GM19328 (cell line): ENCODE results near the gene C12orf57.
"Not testable (repeated sequence)": the region's sequence is repeated elsewhere in the genome, so short reads cannot be mapped to it uniquely, and the experiment has no call there.

Experiments
- ATAC-seq: cut with Tn5 transposase; IDR thresholded peaks from one replicate; pipeline ENCODE4 v1.9.1; 2021; ENCODE audit warnings: mild to moderate bottlenecking, moderate library complexity; ENCODE audit not compliant: unreplicated experiment

Gene C12orf57, protein sequence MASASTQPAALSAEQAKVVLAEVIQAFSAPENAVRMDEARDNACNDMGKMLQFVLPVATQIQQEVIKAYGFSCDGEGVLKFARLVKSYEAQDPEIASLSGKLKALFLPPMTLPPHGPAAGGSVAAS

DNA sequence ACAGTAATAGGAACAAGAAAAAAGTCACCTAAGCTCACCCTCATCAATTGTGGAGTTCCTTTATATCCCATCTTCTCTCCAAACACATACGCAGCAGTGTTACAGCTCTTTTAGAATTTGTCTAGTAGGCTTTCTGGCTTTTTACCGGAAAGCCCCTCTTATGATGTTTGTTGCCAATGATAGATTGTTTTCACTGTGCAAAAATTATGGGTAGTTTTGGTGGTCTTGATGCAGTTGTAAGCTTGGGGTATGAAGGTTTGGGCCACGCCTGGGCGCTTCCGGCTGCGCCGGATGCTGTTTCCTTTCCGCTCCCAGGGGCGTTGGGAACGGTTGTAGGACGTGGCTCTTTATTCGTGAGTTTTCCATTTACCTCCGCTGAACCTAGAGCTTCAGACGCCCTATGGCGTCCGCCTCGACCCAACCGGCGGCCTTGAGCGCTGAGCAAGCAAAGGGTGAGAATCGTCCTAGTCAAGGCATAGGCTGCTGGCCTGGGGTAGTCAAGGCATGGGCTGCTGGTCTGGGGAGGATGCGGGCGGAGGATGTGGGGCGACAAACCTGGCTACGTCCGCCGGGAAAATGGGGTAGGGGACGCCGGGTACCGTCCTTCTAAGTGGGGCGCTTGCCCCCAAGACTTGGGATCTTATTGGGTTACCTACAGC lies at the start of gene C12orf57, which contains the start of gene RNU7-1:
Gene C12orf57 (plus strand): TSS at position 301 of the 659 bp plus-strand sequence. CDS start 100 bp downstream, at position 401.
Gene RNU7-1 (plus strand): TSS at position 95 of the 659 bp plus-strand sequence.
- peak; percentile 29 for ATAC-seq

DNA sequence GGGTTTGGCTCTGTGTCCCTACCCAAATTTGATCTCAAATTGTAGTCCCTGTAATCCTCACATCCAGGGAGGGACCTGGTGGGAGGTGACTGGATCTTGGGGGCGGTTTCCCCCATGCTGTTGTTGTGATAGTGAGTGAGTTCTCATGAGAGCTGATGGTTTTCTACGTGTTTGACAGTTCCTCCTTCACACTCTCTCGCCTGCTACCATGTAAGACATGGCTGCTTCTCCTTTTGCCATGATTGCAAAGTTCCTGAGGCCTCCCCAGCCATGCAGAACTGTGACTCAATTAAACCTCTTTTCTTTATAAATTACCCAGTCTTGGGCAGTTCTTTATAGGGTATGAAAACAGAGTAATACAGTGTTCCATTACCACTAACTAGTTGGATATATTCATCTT lies 49.5 kb upstream of the C12orf57 start:
- no peak for ATAC-seq

DNA sequence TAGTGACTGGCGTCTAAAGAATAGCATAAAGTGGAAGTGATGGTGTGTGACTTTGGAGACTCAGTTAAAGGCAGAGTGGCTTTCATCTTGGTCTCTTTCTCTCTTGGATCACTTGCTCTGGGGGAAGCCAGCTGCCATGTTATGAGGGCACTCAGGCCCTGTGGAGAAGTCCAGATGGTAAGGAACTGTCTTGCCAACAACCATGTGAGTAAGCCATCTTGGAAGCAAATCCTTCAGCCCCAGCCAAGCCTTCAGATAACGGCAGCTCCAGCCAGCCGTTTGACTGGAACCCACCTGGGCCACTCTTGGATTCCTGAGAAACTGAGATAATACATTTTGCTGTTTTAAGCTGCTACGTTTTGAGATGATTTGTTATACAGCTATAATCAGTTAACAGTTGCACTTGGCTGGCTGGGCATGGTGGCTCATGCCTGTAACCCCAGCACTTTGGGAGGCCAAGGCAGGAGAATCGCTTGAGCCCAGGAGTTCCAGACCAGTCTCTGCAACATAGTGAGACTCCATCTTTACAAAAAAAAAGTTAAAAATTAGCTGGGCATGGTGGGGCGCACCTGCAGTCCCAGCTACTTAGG lies 46.9 kb upstream of the C12orf57 start:
- no peak for ATAC-seq

DNA sequence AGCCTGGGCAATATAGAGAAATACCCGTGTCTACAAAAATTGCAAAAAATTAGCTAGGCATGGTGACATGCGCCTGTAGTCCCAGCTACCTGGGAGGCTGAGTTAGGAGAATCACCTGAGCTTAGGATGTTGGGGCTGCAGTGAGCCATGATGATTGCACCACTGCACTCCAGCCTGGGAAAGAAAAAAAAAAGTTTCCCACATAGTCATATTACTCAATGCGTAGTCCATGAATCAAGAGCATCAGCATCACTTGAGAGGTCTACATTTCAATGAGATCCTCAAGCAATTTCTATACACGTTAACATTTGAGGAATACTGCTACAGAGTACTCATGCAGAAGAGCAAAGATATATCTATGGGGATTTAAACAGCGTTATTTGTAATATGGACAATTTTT lies 44.4 kb upstream of the C12orf57 start:
- ATAC-seq: no peak

DNA sequence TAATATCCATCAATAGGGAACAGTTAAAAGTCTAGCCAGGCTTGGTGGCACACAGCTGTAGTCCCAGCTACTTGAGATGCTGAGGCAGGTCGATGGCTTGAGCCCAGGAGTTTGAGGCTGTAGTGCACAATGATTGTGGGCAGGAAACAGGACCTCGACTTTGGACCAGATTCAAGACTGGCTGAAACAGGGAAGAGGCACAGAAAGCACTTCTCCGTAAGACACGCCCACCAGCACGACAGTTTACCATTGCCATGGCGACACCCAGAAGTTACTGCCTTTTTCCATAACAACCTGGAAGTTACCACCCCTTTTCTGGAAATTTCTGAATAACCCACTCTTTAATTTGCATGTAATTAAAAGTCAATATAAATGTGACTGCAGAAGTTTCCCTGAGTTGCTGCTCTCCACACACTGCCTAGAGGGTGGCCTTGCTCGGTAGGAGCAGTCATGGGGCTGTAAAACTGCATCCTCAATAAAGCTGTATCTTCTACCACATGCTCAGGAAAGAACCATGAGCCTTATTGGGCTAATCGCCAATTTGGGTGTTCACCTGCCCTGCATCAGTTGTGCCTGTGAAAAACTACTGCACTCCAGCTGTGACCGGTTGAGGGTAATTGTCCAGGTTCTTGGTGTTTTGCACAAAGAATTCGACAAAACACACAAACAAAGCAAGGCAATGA lies 43.8 kb upstream of the C12orf57 start:
- no peak for ATAC-seq

DNA sequence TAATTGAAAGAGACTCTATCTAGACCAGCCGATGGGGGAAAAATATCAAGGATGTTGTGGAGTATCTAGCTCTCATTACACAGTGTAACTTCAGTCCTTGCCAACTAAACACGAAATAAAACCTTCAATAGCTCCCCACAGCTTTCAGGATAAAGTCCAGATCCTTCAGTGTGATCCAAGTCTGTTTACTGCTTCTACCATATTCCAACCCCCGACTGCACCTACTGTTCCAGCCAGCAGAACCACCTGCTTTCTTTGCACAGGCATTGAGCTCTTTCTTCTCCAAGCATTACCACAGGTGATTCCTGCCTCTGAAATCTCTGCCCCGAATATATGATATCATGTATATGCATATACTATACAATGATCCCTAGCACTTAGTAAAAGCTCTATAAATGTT lies 41.4 kb upstream of the C12orf57 start:
- no peak for ATAC-seq

DNA sequence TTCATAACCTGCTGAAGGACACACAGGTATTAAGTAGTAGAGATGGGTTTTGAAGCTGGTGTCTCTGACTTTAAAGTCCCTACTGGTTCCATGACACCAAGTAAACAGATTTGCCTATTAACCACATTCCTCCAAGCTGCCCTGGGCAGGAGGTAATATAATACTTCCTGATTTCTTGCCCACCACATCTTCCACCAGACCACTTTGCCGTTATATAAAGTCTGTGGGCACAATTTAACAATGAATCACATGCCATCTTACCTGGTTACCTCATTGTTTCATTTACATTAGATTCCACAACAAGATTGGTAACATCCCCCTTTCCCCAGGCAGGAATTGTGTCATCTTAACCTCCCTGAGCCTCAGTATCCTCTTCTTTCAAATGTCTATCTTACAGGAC lies 40.1 kb upstream of the C12orf57 start:
- no peak for ATAC-seq

DNA sequence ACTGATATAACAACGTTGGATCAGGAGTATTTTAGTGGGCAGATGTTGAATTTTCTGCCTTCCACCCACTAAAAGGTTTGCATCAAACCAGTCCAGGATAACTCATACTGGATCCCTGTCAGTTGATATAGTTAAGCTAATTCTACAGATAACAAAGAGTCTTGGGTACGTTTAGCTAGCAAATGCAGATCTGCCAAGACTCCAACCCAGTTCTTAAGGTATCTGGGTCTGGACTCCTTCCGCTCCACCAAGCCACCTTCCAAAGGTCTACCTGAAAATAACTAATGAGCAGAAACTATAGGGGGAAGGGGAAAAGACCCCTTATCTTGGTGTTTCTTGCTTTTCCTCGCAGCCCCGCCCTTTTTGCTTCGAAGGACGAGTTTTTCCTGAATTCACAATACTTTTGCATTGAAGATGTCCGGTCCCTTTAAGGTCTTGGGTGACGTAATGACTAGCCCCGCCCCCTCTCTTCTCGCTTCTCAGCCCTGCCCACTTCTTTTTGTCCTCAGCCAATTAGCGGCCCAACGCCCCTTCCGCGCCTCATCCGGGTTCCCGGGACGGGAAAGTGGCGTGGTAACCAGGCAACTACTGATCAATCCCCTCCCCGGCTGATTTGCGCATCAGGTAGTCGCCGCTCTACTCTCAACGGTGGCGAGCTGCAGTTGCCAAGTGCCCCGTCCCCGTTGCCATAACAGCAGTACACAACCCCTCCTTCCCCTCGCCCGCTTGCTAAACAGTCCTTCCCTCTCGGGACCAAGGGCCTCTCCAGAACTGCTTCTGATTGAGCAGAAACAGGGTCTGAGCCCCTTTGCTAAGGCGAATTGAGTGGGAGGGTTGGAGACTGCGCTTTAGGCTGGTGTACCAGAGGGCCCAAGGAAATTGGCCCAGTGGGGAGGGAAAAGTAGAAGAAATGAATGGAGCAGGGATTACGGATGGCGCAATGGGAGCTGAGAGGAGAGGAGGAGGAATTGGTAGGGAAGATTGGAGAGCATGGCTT lies 39.2 kb upstream of the C12orf57 start, which contains the start of gene LRRC23:
Gene LRRC23 (plus strand): TSS at position 543 of the 997 bp plus-strand sequence. CDS start 812 bp downstream, outside the sequence.
- ATAC-seq: peak; percentile 94

DNA sequence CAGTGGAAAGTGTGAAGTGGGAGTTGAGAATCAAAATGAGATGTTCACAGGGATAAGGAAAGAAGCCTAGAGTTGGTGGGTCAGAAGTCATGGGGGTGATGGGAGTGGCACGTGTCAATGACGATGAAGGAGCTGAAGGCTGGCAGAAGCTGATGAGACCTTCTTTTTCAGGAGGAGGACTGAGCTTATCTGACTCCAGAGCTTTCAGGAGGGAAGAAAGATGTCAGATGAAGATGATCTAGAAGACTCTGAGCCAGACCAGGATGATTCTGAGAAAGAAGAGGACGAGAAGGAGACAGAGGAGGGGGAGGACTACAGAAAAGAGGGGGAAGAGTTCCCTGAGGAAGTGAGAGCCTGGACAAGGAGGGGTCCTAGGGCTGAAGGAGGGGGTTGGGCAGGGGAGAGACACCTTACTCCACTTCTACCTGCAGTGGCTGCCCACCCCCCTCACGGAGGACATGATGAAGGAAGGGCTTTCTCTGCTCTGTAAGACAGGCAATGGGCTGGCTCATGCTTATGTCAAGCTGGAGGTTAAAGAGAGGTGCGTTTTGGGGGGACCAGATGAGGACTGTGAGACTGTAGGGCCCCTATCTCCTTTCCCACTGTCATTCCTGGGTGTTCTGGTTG lies 38.3 kb upstream of the C12orf57 start:
- ATAC-seq: no peak

DNA sequence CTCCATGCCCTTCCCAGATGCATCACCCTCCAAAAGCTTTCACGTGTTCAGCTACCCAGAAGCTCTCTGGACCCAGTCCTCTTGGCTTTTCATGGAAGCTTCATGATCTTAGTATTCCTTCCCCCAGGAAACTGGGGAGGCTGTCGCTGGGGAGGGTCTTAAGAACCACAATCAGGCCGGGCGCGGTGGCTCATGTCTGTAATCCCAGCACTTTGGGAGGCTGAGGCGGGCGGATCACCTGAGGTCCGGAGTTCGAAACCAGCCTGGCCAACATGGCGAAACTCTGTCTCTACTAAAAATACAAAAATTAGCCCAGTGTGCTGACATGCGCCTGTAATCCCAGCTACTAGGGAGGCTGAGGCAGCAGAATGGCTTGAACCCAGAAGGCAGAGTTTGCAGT lies 35.7 kb upstream of the C12orf57 start:
- not testable (repeated sequence) for ATAC-seq

DNA sequence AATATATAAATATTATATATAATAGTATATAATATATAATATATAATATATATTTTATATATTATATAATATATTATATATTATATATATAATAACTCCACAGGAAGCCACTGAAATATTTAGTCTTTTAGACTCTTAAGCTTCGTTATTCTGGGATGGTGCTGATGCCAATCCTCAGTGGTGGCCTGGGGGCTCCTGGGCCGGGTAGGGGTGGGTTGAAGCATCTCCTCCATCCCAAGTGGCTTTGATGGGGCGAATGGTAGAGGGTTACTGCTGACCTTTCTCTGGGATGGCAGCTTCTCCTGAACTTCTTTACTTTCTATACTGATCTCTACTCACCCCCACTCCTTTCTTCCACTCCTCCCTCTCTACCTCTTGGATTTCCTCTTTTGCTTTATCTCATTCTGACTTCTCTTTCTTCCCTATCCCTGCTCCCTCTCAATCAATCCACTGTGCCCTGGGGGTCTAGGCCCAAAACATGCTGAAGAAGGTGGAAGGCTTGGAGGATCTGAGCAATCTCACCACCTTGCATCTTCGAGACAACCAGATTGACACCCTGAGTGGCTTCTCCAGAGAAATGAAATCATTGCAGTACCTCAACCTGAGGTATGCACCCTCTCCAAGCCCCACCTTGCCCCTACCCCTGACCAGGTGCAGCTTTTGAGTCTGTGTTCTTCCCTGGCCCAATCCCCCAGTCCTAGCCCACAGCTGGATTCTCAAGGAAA lies 34.2 kb upstream of the C12orf57 start:
- no peak for ATAC-seq

DNA sequence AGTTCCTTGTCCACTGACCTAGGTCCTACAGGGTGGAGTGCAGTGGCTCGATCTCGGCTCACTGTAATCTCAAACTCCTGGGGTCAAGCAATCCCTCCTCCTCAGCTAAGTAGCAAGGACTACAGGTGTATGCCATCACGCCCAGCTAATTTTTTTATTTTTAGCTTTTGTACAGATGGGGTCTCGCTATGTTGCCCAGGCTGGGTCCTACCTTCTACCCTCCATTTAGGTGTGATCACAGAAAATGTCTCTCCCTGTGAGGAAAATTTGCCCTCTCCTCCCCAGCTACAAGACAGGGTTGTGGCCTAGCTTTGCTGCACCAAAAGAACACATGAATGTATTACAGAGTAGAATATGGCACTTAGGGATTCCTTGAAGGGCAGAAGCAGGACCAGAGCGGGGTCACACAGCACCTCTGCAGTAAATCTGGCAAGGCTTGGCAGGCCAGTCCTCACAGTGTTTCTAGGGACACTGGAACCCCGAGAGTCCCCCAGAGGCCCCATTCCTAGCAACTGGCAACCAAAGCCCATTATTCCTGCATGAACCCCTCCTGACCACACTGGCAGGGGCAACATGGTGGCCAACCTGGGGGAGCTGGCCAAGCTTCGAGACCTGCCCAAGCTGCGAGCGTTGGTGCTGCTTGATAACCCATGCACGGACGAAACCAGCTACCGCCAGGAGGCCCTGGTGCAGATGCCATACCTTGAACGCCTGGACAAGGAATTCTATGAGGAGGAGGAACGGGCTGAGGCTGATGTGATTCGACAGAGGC lies 31.5 kb upstream of the C12orf57 start:
- no peak for ATAC-seq

DNA sequence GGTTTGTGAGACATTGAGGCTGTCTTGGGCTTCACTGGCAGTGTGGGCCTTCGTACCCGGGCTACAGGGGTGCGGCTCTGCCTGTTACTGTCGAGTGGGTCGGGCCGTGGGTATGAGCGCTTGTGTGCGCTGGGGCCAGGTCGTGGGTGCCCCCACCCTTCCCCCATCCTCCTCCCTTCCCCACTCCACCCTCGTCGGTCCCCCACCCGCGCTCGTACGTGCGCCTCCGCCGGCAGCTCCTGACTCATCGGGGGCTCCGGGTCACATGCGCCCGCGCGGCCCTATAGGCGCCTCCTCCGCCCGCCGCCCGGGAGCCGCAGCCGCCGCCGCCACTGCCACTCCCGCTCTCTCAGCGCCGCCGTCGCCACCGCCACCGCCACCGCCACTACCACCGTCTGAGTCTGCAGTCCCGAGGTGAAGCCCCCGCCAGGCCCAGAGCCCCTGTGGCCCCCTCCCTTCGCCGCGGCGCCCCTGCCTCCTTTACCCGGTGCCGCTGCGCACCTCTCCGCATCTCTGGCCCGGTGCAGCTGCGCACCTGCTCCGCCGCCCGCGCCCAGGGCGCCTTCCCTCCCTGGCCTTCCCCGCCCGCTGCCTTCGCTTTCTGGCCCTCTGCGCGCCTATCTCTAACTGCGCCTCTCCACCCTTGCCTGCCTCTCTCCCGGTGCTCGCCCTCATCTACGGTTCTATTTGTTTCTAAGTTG lies 29.4 kb upstream of the C12orf57 start, which contains the start of gene ENO2:
Gene ENO2 (plus strand): TSS at position 335 of the 701 bp plus-strand sequence. CDS start 1,253 bp downstream, outside the sequence.
- ATAC-seq: peak; percentile 55

DNA sequence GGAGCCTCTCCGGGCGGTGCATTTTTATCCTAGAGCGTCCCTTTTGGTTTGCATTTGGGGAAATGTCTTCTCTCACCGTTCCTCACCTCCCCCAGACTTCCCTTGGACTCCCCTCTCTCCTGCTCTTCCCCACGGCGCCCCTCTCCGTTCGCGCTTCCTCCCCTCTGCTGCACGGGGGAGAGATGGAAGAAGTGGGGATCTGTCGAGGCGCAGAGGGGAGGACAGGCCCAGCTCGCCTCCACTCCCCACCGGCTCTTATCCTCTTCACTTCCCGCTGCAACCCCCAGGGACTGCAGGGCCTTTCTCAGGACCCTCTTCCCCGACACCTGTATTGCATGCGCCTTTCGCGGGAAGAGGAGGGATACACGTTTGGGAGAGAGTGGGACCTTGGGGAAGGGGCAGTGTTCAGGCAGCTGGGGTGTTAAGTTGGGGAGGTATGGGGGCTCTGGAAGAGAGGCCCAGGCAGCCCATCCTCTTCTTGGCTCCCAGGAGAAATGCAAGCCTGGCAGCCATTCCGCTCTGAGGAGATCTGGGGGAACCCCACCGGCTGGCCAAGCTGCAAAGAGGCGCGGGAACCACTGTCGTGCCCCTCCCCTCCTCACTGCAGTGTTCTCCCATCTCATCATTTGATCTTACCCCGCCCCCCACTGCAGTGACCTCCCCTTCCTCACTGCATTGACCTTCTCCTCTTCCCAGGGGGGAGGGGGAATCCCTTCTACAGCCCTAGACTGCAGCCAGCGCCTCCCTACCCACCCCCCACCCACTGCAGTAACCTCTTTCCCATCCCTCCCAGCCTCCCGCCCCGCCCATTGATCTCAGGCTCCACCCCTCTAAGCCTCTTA lies 28.7 kb upstream of the C12orf57 start:
- no peak for ATAC-seq

DNA sequence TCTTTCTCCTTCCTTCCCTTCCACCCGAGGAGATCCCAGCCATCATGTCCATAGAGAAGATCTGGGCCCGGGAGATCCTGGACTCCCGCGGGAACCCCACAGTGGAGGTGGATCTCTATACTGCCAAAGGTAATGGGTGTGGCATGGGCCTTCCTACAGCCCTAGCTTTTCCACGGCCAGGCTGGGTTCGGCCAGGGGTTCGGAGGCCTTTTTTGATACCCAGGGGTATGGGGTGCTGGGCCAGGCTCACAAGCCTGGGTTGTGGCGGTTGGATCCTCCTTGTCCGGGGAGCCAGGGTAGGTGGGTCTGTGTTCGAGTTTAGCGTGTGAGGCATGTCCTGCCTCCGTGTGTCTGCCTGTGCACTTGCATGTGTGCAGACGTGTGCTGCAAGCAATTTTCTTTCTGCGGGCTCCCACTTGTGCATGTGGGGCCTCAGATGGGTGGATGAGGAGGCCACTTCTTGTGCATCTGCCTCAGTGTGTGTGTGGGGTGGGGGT lies 28.0 kb upstream of the C12orf57 start:
- ATAC-seq: no peak

DNA sequence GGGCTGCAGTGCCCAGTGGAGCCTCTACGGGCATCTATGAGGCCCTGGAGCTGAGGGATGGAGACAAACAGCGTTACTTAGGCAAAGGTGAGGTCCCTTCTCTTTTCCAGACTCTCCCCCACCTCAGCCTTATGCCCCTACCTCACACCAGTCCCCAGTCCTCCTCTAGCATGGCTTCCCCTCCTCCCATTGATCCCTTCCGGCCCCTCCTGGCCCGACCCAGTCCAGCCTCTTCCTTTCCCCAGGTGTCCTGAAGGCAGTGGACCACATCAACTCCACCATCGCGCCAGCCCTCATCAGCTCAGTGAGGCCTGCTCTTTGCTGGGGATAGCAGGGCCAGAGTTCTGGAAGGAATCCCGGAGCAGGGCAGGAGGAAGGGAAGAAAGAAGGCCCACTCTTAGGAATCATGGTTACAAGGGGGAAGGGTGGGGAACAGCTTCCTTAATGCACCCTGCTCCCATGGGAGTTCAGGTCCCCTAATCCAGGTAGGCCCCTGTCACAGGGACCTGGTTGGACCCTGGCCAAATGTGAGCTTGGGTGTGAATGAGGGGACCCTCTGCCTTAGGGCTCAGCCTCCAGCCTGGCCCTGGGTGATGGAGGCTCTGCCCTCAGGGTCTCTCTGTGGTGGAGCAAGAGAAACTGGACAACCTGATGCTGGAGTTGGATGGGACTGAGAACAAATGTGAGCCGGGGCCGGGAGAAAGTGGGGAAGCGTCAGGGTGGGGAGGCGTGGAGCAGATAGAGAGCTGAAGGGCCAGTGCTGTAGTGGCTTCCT lies 27.2 kb upstream of the C12orf57 start:
- no peak for ATAC-seq
